GM18519 (cell line): ENCODE measurements around the gene TMEM164.

Source experiments
- ATAC-seq: cut with Tn5 transposase; IDR thresholded peaks from one replicate; pipeline ENCODE4 v1.9.1; 2021; ENCODE audit warnings: mild to moderate bottlenecking, moderate library complexity; ENCODE audit not compliant: unreplicated experiment, low FRiP score

The TMEM164 gene

GRCh38 chrX:110036162-110037033, 33.5 kb downstream of the TMEM164 start:
- no peak for ATAC-seq

DNA sequence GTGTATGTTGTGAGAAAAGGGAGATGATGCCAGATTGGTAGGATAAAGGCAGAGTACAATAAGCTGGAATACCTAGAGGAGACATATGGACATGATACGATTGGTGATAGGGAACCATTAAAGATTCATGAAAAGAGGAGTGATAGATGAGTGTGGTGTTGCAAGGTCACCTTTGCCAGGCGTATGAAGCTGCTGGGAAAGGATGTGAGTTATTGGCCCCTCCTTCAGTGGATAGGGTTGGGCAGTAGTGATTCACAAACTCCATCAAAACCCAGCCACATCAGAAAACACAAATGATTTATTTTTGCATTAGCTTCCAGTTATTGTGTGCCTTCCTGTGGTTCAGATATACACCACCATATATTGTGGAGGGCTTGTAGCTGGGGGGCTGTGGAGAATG, 34.3 kb downstream of the TMEM164 start:
- ATAC-seq, result no peak

- no peak for ATAC-seq
These were observed 36.0 kb downstream of the TMEM164 start for GRCh38 chrX:110038900-110039299.

GRCh38 chrX:110041980-110042379, 39.1 kb downstream of the TMEM164 start:
- ATAC-seq, result no peak

GRCh38 chrX:110042496-110042895, 39.6 kb downstream of the TMEM164 start:
- ATAC-seq, result no peak

DNA sequence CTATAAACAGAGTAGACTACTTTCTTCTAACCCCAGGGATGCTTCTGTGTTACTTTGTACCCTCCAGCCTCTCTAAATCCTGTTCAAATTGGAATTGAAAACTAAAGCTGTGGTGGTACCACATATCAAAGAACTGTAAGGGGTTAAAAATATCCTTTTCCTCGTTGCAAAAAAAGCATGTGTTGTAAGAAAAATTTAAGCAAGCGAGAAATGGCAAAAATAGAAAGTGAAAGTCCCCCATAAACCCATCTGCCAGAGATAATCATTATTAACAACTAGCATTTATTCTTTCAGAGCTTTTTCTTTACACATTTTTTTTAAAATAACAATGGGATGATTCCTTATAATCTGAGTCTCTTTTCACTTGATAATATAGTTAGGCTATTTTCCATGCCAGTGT, 40.6 kb downstream of the TMEM164 start:
- no peak for ATAC-seq

DNA sequence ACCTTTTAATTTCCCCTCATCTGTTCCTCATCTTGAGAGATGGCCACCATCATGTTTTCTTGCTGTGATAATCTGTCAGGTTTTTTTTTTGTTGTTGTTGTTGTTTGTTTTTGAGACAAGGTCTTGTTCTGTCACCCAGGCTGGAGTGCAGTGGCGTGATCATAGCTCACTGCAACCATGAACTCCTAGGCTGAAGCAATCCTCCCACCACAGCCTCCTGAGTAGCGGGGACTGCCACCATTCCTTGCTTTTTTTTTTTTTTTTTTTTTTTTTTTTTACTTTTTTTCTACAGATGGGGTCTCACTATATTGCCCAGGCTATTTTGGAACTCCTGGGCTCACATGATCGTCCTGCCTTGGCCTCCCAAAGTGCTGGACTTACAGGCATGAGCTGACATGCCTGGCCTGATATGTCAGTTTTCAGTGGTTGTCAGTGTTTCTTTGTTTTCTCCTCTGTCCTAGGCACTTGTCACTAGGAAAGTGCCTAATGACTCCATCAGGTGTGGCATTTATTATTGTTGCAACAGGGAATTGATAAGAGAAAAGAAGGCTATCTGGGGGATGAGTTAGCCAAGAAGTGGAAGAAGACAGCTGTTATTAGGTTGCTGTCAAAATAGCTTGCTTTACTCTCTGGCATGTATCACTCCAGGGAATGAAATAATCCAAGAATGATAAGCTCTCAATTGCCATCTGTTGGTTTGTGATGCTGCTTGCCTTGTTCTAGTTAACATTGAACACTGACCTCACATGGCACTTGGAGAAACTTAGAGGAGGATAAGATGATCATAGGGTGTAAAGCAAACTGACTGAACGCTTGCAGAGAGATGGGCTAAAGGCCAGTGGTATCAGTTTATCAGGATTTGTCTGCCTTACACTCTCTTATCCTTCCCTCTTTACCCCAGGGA, 41.7 kb downstream of the TMEM164 start:
- no peak for ATAC-seq

GRCh38 chrX:110045421-110045820, 42.5 kb downstream of the TMEM164 start:
- ATAC-seq, result no peak

GRCh38 chrX:110046001-110046400, 43.1 kb downstream of the TMEM164 start:
- ATAC-seq, result no peak

- ATAC-seq, result no peak
These were observed 44.1 kb downstream of the TMEM164 start for GRCh38 chrX:110046971-110047370.

- no peak for ATAC-seq
These were observed 46.2 kb downstream of the TMEM164 start for GRCh38 chrX:110049096-110049495.

DNA sequence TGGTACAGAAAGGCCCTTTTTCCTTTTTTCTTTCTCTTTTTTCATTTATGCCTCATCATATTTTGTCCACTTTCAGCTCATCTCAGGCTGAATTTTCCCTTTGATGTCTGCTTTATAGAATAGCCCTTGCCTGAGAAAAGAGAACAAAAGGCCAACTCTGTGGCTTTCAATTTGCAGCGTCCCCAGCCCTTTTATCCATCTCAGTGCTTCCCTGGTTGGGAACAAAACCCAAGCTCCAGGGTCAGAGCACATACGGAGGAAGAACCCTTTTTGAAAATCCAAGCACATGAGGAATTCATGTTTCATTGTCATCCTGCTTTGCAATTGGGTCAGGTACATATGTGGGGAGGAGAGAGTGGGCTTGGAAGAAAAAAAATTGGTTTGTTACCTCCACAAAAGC, 47.5 kb downstream of the TMEM164 start:
- no peak for ATAC-seq

DNA sequence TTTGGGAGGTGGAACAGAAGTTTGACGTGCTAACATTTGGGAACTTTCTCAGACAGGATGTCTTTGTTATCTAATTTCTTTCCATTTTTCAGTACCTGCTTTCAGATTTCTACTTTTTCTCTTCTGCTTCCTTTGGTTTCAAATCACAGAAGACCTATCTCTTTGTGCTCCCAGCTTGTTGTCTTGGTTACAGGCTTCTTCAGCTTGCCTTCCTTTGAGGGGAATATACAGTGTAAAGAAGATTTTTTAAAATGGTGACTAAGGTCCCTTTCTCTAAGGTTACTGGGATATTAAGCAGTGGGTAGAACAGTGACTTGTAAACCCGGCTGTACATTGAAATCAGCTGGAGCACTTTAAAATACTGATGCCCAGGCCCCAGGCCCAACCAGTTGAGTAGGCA, 48.0 kb downstream of the TMEM164 start:
- ATAC-seq, result no peak

- no peak for ATAC-seq
These were observed 48.6 kb downstream of the TMEM164 start for GRCh38 chrX:110051559-110051958.

GRCh38 chrX:110052303-110052702, 49.4 kb downstream of the TMEM164 start:
- no peak for ATAC-seq

DNA sequence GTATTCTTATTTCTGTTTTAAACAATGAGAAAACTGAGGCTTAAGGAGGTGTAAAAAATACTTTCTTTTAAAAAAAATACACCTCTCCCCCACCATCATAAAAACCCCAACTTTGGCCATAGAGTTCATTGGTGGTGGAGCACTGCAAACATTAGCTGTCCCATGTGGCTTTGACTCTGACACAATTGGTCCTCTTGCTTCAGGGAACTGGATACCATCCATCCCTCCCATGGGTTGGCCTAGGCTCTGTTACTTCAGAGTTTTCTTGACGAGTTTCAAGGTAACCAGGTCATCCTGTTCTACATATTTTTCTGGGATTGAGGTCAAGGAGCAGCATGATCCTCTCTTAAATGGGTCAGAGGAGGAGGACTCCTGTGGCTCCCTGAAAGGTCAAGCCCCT, 50.5 kb downstream of the TMEM164 start:
- no peak for ATAC-seq

DNA sequence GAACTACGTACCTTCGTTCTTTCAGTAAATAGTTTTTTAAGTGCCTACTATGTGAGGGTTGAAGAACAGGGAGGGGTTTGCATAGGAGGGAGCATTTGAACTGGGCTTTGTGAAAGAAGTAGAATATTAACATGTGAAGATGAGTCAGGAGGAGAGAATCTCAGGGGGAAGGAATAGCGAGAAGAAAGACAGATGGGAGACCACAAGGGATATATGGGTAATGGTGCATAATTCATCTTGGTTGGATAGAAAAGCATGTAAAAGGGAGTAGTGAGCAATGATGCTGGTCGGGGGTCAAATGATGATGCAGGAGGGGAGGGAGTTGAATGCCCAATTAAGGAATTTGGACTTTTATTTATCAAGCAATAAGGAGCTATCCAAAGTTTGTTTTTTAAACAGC, 52.7 kb downstream of the TMEM164 start:
- ATAC-seq, result no peak

- ATAC-seq, result no peak
These were observed 53.5 kb downstream of the TMEM164 start for GRCh38 chrX:110056419-110056818.

DNA sequence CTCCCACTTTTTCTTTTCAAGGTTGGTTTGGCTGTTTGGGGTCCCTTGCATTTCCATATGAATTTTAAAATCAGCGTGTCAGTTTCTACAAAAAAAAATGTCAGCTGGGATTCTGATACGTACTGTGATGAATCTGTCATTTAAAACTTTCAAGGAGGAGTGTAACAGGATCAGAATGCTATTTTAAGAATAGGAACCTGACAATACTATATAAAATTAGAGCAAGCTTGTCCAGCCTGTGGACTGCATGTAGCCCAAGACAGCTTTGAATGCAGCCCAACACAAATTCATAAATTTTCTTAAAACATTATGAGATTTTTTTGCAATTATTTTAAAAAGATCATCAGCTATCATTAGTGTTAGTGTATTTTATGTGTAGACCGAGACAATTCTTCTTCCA, 56.5 kb downstream of the TMEM164 start:
- no peak for ATAC-seq

DNA sequence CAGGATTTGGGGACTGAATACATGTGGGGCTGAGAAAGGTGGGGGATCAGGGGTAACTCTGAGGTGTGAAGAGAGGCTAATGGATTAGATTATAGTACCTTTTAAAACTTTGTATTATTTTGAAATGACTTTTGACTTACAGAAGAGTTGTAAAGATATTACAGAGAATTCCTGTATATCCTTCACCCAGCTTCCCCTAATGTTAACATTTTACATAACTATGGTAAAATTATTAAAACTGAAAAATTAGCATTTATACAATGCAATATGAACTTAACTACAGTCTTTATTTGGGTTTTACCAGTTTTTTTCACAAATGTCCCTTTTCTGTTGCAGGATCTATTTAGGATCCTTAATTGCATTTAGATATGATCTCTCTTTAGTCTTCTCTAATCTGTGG, 57.4 kb downstream of the TMEM164 start:
- no peak for ATAC-seq

- ATAC-seq, result no peak
These were observed 58.1 kb downstream of the TMEM164 start for GRCh38 chrX:110060846-110061537.
